ENCODE results near the gene DDX31.

- no peak for TF ChIP-seq CTCF (conservative IDR thresholded peaks at IDR 0.05)
- TF ChIP-seq ZFX (IDR thresholded peaks at IDR 0.05), result no peak
These were observed 42.2 kb downstream of the DDX31 start for GRCh38 chr9:132627594-132627993.

All from C4-2B (cell line).